ENCODE data around the gene ARAP1. TPM values are rescaled to one million over a fixed set of nuclear protein-coding genes. Genes with fewer than 3 reads are reported as not detected.

The ARAP1 gene
- total RNA-seq, 2 experiments from 2014 or later, result 84.3 to 89.6 TPM

DNA sequence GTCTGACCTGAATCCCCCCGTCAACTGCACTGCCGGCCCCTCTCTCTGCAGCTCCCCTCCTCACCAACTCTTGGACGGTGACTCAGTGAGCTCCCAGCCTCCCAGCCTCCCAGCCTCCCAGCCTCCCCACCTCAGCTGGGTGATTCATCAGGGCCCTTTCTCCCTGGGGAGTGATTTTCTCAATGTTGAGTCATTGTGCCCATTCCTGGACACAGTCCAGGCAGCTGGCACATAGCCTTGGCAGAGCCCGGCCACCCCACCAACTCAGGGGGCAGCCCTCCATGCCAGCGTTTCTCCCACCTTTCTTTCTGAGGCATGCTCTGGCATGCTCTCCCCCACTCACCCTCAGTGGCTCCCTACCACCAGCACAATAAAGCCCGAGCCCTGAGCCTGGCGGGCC is 108.7 kb downstream of the ARAP1 start:
- Mint-ChIP-seq H3K36me3 (ENCODE audit: low read depth) (no peaks in the 10 kb centered on the region), H3K27me3 (ENCODE audit: low read depth) (peaks cover 9% of the 10 kb centered on the region), H3K4me1 (ENCODE audit: low read depth) (peaks cover 2% of the 10 kb centered on the region), H3K9me3 (ENCODE audit: insufficient read depth) (no peaks in the 10 kb centered on the region), H3K4me3 (no peak overlapping the region), H3K27ac (no peak overlapping the region)
- CTCF ChIA-PET, result interaction anchor here (0.7 to 4.1 kb wide), 11 partner anchors 10 to 172 kb away, joined by 3 to 37 read pairs (median 4); no protein-coding TSS in a partner anchor
- ATAC-seq (no peak), DNase-seq (no peak)
- POLR2A ChIA-PET, result no interaction called here

DNA sequence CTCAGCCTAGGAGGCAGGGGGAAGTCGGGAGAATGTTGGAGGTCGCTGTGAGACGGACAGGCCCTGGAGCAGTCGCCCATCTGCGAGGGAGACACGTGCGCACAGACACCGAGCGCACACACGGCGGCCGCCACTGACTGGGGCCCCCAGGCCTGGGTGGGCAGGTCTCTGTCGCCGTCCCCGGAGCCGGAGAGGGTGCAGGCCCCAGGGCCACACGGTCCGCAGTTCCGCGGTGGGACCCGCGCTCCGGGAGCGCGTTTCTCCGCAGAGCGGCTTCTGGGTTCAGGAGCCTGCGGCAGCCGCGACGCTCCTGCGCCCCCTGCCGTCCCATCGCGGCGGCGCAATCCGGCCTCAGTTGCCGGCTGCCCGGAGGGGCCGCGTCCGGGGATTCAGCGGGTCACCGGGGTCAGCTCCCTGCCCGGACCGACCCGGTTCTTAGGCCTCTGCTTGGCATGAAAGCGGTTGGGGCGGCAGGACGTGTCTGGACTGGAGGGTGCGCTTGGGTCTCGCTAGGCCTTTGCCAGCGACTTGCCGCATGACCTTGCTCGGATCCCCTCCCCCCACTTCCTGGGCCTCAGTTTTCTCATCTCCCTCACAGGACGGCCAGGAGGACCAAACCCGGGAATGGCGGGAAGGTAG is 109.2 kb downstream of the ARAP1 start:
- POLR2A ChIA-PET, result no interaction called here
- peaks cover 9% of the 10 kb centered on the region for H3K27me3 Mint-ChIP-seq (ENCODE audit: low read depth)
- H3K4me1 Mint-ChIP-seq (ENCODE audit: low read depth), result peaks cover 2% of the 10 kb centered on the region
- H3K9me3 Mint-ChIP-seq (ENCODE audit: insufficient read depth), result no peaks in the 10 kb centered on the region
- DNase-seq (peak; percentile 69), ATAC-seq (peak; percentile 85)
- no peak overlapping the region for H3K4me3 Mint-ChIP-seq
- H3K27ac Mint-ChIP-seq, result no peak overlapping the region
- CTCF ChIA-PET, result interaction anchor here (0.7 to 4.1 kb wide), 11 partner anchors 26 to 172 kb away, joined by 3 to 37 read pairs (median 4); no protein-coding TSS in a partner anchor
- no peaks in the 10 kb centered on the region for H3K36me3 Mint-ChIP-seq (ENCODE audit: low read depth)

DNA sequence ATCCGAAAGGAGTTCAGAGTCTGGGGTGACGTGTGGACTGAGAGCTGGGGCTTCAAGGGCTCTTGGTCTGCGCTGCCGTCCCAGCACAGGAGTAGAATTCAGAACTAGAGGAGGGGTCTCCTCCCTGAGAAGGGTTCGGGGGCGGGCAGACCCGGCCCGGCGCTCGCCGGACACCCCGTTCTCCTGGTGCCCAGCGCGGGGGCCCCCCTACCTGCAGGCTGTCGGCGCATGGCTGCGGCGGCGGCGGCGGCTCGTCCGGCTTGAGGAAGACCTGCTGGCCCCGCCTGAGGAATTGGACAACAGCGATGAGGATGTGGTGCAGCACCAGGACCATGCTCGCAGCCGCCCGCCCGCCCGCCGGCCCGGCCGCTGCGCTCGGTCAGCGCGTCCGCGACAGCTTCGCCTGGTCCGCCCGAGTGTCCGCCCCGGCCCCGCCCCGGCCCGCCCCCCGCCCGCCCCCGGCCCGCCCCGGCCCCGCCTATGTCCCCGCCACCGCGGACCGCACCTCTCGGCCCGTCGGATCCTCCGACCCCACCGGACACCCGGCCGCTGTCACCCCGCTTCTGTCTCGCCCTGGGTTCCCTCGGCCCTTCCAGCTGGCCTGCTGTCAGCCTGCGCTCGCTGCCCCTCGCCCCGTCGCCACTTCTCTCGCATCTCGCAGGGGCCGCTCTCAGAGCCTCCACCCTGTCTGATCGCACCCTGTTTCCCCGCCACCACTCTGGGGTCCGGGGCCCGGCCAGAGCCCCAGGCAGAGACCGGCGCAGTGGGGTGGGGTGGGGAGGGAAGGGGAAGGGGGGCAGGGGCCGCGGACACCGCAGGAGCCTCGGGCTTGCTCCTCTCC is 109.9 kb downstream of the ARAP1 start:
- no peak overlapping the region for H3K27ac Mint-ChIP-seq
- ChIA-PET CTCF (interaction anchor here (0.9 to 4.1 kb wide), 7 partner anchors 27 to 163 kb away, joined by 3 to 37 read pairs (median 3); no protein-coding TSS in a partner anchor), POLR2A (no interaction called here)
- H3K9me3 Mint-ChIP-seq (ENCODE audit: insufficient read depth), result no peaks in the 10 kb centered on the region
- H3K27me3 Mint-ChIP-seq (ENCODE audit: low read depth), result peaks cover 9% of the 10 kb centered on the region
- H3K4me3 Mint-ChIP-seq, result peak overlapping the region; percentile 45
- peaks cover 2% of the 10 kb centered on the region for H3K4me1 Mint-ChIP-seq (ENCODE audit: low read depth)
- DNase-seq, result peak; percentile 23
- ATAC-seq, result peak; percentile 49
- H3K36me3 Mint-ChIP-seq (ENCODE audit: low read depth), result no peaks in the 10 kb centered on the region

DNA sequence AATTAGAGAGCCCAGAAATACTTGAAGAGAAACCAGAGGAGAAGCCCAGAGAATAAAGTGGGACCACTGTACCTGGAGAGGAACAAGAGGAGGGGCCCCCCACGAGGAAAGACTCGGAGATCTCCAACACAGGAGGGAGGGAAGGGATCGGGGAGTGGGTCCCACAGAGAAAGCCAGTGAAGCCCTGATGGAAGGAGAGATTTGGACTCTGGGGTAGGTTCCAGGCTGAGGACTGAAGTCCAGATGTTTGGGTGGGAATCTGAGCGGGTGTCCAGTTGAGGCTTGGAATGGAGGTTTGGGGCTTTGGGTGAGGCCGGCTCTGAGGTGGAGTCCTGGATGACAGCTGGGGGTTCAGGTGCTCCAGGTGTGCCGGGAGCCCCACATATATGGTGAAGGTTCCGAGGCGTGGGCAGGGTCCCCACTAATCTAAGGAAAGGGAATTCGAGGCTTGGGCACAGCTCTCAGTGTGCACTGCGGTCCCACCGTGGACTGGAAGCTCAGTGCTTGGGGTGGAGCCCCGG is 110.6 kb downstream of the ARAP1 start:
- ChIA-PET POLR2A (no interaction called here), CTCF (interaction anchor here (0.9 to 4.1 kb wide), 4 partner anchors 33 to 55 kb away, joined by 3 to 37 read pairs (median 4); no protein-coding TSS in a partner anchor)
- ATAC-seq (no peak), DNase-seq (no peak)
- Mint-ChIP-seq H3K9me3 (ENCODE audit: insufficient read depth) (no peaks in the 10 kb centered on the region), H3K36me3 (ENCODE audit: low read depth) (no peaks in the 10 kb centered on the region), H3K27me3 (ENCODE audit: low read depth) (peaks cover 9% of the 10 kb centered on the region), H3K27ac (no peak overlapping the region), H3K4me1 (ENCODE audit: low read depth) (peaks cover 2% of the 10 kb centered on the region), H3K4me3 (no peak overlapping the region)

DNA sequence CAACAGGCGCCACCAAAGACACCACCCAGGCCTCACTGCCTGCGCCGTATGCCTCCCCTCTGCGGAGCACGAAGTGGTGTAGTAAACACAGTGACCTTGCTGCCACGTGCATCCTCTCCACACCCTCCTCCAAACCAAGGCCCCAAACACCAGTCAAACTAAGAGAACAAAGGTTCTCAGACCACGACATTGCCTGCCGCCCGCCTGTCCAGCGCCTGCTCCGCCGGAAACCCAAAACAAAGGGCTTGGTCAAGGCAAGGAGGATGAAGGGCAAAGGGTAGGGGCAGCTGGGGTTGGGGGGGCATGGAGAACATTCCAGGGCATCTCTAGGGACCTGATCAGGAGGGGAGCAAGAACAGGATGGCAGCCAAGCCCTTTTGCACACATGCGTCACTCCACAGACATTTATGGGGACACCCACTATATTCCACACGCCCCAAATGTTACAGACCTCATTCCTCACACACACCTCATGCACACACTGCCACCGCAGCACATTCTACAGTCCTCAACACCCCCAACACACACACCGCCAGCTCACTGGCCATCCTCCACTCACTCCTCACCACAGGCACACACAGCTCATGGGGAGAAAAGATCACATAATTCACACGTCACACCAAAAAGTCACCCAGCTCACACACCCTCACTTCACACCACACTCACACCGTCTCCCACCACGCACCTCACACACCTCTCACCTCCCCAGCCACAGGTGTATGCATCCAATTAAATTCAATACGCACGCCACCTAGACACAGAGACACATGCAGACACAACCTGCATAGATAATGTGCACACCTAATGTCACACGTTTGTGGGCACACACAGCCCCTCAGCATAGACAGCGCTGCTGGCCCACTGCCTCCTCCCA is 112.5 kb downstream of the ARAP1 start:
- Mint-ChIP-seq H3K9me3 (ENCODE audit: insufficient read depth) (no peaks in the 10 kb centered on the region), H3K27me3 (ENCODE audit: low read depth) (peaks cover 14% of the 10 kb centered on the region), H3K4me1 (ENCODE audit: low read depth) (peaks cover 2% of the 10 kb centered on the region), H3K4me3 (no peak overlapping the region), H3K27ac (no peak overlapping the region), H3K36me3 (ENCODE audit: low read depth) (no peaks in the 10 kb centered on the region)
- ChIA-PET POLR2A (no interaction called here), CTCF (interaction anchor here (1.1 kb wide), 1 partner anchor 31 kb away, joined by 3 read pairs; no protein-coding TSS in a partner anchor)
- ATAC-seq (no peak), DNase-seq (no peak)

DNA sequence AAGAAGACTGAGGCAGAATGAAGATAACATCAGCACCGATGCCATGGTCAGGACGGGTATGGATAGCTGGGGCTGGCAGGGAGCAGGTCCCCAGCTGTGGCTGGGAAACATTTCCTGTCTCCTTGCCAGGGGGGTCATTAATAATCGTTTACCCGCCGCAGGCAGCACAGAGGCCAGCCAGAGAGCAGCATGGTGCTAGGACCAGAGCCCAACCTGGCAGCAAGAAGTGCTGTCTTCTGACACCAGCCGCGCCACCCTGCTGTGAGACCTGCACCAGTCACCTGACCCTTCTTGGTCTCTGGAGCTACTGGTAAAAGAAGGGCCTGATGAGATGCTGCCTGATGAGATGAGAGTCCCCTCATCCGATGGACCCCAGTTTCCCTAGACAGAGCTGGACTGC is 114.3 kb downstream of the ARAP1 start:
- POLR2A ChIA-PET, result no interaction called here
- Mint-ChIP-seq H3K9me3 (ENCODE audit: insufficient read depth) (no peaks in the 10 kb centered on the region), H3K27me3 (ENCODE audit: low read depth) (peaks cover 9% of the 10 kb centered on the region), H3K36me3 (ENCODE audit: low read depth) (no peaks in the 10 kb centered on the region), H3K27ac (no peak overlapping the region), H3K4me3 (no peak overlapping the region), H3K4me1 (ENCODE audit: low read depth) (peaks cover 3% of the 10 kb centered on the region)
- CTCF ChIA-PET, result interaction anchor here (1.2 to 4.1 kb wide), 5 partner anchors 45 to 167 kb away, joined by 3 to 14 read pairs (median 4); no protein-coding TSS in a partner anchor
- no peak for ATAC-seq
- DNase-seq, result no peak

DNA sequence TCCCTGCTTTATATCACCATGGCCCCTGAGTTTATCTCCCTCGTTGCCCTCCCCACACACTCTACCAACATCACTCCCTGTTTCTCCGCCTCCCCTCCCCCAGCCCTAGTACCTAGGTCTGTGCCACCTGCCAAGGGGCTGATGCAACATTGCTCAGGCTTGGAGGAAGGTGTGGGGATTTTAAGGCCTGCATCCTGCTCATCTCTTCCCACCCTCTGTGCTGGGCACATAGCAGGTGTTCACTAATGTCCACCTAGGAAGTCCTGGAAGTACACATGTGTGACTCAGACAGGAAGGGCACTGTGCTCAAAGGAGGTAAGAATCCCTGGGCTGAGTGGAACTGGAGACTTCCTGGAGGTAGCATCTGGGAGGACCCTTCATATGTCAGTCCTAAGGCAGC is 115.0 kb downstream of the ARAP1 start:
- Mint-ChIP-seq H3K27me3 (ENCODE audit: low read depth) (peaks cover 7% of the 10 kb centered on the region), H3K27ac (no peak overlapping the region), H3K4me3 (no peak overlapping the region), H3K9me3 (ENCODE audit: insufficient read depth) (no peaks in the 10 kb centered on the region), H3K4me1 (ENCODE audit: low read depth) (peaks cover 2% of the 10 kb centered on the region), H3K36me3 (ENCODE audit: low read depth) (no peaks in the 10 kb centered on the region)
- ATAC-seq (no peak), DNase-seq (no peak)
- CTCF ChIA-PET, result interaction anchor here (1.6 to 4.1 kb wide), 3 partner anchors 46 to 49 kb away, joined by 4 to 14 read pairs (median 9); no protein-coding TSS in a partner anchor
- POLR2A ChIA-PET, result no interaction called here

DNA sequence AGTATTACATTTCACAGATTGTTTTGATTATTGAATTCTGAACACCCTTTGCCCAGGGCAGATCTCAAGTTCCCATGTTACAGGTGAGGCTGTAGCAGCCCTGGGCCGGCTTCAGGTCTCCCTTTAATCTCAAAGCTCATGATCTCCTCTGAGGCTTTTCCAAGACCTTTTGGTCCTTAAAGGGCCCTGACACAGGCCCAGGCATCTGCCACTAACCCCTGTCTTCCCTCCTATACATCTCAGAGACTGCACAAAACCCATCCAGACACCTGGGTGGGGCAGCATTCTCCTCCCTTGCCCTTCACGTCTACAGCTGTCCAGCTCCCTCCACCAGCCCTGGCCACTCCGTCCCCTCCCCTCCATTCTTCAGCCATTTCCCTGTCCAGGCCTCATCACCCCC is 115.8 kb downstream of the ARAP1 start:
- Mint-ChIP-seq H3K27me3 (ENCODE audit: low read depth) (peaks cover 7% of the 10 kb centered on the region), H3K27ac (no peak overlapping the region), H3K36me3 (ENCODE audit: low read depth) (no peaks in the 10 kb centered on the region), H3K9me3 (ENCODE audit: insufficient read depth) (no peaks in the 10 kb centered on the region), H3K4me3 (no peak overlapping the region), H3K4me1 (ENCODE audit: low read depth) (peaks cover 2% of the 10 kb centered on the region)
- ATAC-seq (no peak), DNase-seq (no peak)
- ChIA-PET CTCF (interaction anchor here (1.2 to 4.1 kb wide), 3 partner anchors 47 to 202 kb away, joined by 3 to 14 read pairs (median 9); partner anchors contain the start of gene CLPB), POLR2A (no interaction called here)

DNA sequence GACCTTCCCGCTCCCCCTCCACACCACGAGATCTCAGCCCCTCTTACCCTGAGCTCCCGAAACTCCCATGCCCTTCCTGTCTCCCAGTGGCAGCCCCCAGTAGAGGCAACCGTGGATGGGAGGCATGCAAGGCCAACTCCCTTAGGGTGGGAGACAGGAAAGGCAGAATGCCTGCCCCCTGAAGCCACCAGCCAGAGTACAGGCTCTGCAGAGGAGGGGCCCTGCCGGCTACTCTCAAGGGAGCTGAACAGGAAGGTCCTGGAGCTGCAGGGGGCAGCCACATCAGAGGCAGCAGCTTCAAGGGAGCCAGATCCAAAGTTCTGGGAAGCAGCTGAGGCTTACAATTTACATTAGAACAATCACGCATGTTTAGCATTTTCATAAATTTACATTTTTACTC is 116.3 kb downstream of the ARAP1 start:
- Mint-ChIP-seq H3K36me3 (ENCODE audit: low read depth) (no peaks in the 10 kb centered on the region), H3K27me3 (ENCODE audit: low read depth) (peaks cover 7% of the 10 kb centered on the region), H3K27ac (no peak overlapping the region), H3K4me1 (ENCODE audit: low read depth) (peaks cover 2% of the 10 kb centered on the region), H3K4me3 (no peak overlapping the region), H3K9me3 (ENCODE audit: insufficient read depth) (no peaks in the 10 kb centered on the region)
- POLR2A ChIA-PET, result no interaction called here
- DNase-seq (no peak), ATAC-seq (no peak)
- CTCF ChIA-PET, result interaction anchor here (1.0 to 4.1 kb wide), 7 partner anchors 27 to 201 kb away, joined by 3 to 14 read pairs (median 3); partner anchors contain the start of gene CLPB

DNA sequence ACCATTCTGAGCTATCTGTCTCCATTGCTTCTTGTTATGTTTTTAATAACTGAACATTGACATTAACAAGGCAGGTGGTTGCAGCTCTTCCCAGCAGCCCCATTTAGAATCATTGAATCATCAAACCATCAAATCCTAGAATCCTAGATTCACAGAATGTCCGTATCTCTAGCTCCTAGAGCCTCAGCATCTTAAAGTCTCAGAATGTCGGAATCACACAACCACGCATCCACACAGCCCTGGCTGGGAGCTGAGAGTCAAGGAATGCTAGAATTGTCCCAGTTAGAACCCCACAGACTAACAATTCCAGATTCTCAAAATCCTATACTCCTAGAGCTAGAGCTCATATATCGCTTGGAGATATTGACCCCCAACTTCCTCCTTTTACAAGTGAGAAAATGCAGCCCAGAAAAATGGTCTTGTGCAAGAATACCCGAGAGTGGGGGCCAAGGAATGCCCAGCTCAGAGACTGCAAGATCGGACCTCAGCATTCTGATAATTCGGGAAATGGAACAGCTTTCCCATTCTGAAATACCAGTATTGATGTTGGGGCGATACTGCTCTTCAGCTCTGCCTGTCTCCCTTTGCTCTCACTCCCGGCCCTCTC is 116.8 kb downstream of the ARAP1 start:
- no peaks in the 10 kb centered on the region for H3K36me3 Mint-ChIP-seq (ENCODE audit: low read depth)
- H3K27me3 Mint-ChIP-seq (ENCODE audit: low read depth), result peaks cover 7% of the 10 kb centered on the region
- ATAC-seq (no peak), DNase-seq (no peak)
- H3K27ac Mint-ChIP-seq, result no peak overlapping the region
- H3K4me3 Mint-ChIP-seq, result no peak overlapping the region
- POLR2A ChIA-PET, result no interaction called here
- H3K9me3 Mint-ChIP-seq (ENCODE audit: insufficient read depth), result no peaks in the 10 kb centered on the region
- H3K4me1 Mint-ChIP-seq (ENCODE audit: low read depth), result peaks cover 2% of the 10 kb centered on the region
- CTCF ChIA-PET, result interaction anchor here (1.0 to 4.1 kb wide), 7 partner anchors 27 to 201 kb away, joined by 3 to 14 read pairs (median 3); partner anchors contain the start of gene CLPB

Measured in activated CD8-positive, alpha-beta T cell treated with anti-CD3 and anti-CD28 coated beads, Interleukin-2, amount 10 ng/mL, durations not matched to agents 7 days and 5 days (primary cell).